SK-N-SH (cell line): ENCODE data around the gene TCF25. TPM values are rescaled to one million over a fixed set of nuclear protein-coding genes. Genes with fewer than 3 reads are reported as not detected.

Experiments
- CTCF ChIA-PET: fragments of 300-600, 350-600 bp; formaldehyde crosslinking; extraction: SDS; loops from one replicate; lab custom pipeline; 2021; lab: Yijun Ruan, JAX
- POLR2A ChIA-PET: fragments of 350-600 bp; sonication (Branson Sonifier 250); formaldehyde crosslinking; extraction: SDS; loops from one replicate; lab custom pipeline; 2020; ENCODE audit warnings: antibody characterized with exemption, inconsistent platforms; lab: Yijun Ruan, JAX
- DNase-seq: peaks from one replicate; pipeline ENCODE4 v3.0.0; 2012
- H2AFZ ChIP-seq: fragments of 200-600 bp; sonication (generic); 2 replicates; pipeline ENCODE4 v1.8.1; 2016; ENCODE audit warnings: antibody characterized with exemption, mild to moderate bottlenecking, low read depth
- H3F3A ChIP-seq: fragments of 200-600 bp; sonication (generic); replicated peaks from 2 replicates; pipeline ENCODE3; 2016; ENCODE audit warnings: antibody characterized with exemption, mild to moderate bottlenecking; ENCODE audit not compliant: insufficient read depth
- H3K27ac ChIP-seq, 2 experiments: fragments of 200-500 bp in 1 of 2; fragments of 200-600 bp in 1 of 2; sonication (Bioruptor generic) in 1 of 2; sonication (generic), shearing (Covaris generic) in 1 of 2; 2 replicates each; pipeline versions ENCODE4 v1.5.1 to v1.6.1; 2014 to 2016; ENCODE audit warnings: low read depth in 2 of 2, inconsistent platforms in 1 of 2, low read length in 1 of 2, mild to moderate bottlenecking in 1 of 2, mixed read lengths in 1 of 2
- H3K27me3 ChIP-seq: fragments of 200-600 bp; sonication (generic), shearing (Covaris generic); 2 replicates; pipeline ENCODE4 v1.6.1; 2016; ENCODE audit warnings: mixed run types; ENCODE audit not compliant: insufficient read depth
- H3K36me3 ChIP-seq, 2 experiments: fragments of 200-500 bp in 1 of 2; fragments of 200-600 bp in 1 of 2; sonication (Bioruptor generic) in 1 of 2; sonication (generic) in 1 of 2; replicated peaks in 1 of 2; 2 replicates each; pipeline versions ENCODE3 to v1.5.1; 2014 to 2016; ENCODE audit warnings: low read length in 1 of 2, mild to moderate bottlenecking in 1 of 2; ENCODE audit not compliant: insufficient read depth in 2 of 2, control insufficient read depth in 1 of 2
- H3K4me1 ChIP-seq, 2 experiments: fragments of 200-500 bp in 1 of 2; fragments of 200-600 bp in 1 of 2; sonication (Bioruptor generic) in 1 of 2; sonication (generic), shearing (Covaris generic) in 1 of 2; 2 replicates each; pipeline versions ENCODE4 v1.5.1 to v1.6.1; 2014 to 2016; ENCODE audit warnings: low read depth in 1 of 2, low read length in 1 of 2, mixed run types in 1 of 2; ENCODE audit not compliant: insufficient read depth in 2 of 2, control insufficient read depth in 1 of 2
- H3K4me2 ChIP-seq: fragments of 200-600 bp; sonication (generic), shearing (Covaris generic); 2 replicates; pipeline ENCODE4 v1.6.1; 2017; ENCODE audit warnings: mixed run types
- H3K4me3 ChIP-seq, 2 experiments: fragments of 200-500 bp in 1 of 2; fragments of 200-600 bp in 1 of 2; sonication (Bioruptor generic) in 1 of 2; sonication (generic), shearing (Covaris generic) in 1 of 2; 2 replicates each; pipeline versions ENCODE4 v1.5.1 to v1.8.1; 2014 to 2016; ENCODE audit warnings: low read depth in 2 of 2, inconsistent platforms in 1 of 2, low read length in 1 of 2, mild to moderate bottlenecking in 1 of 2, mixed read lengths in 1 of 2, moderate library complexity in 1 of 2
- H3K79me2 ChIP-seq: fragments of 200-600 bp; sonication (generic); 2 replicates; pipeline ENCODE4 v1.8.1; 2017; ENCODE audit warnings: mild to moderate bottlenecking; ENCODE audit not compliant: insufficient read depth
- H3K9ac ChIP-seq: fragments of 200-600 bp; sonication (generic); 2 replicates; pipeline ENCODE4 v1.6.1; 2017; ENCODE audit warnings: mixed run types
- H3K9me2 ChIP-seq: fragments of 200-600 bp; sonication (generic); 2 replicates; pipeline ENCODE4 v1.6.1; 2017; ENCODE audit warnings: mixed run types
- H3K9me3 ChIP-seq: fragments of 200-600 bp; sonication (generic); 2 replicates; pipeline ENCODE4 v1.6.1; 2017; ENCODE audit warnings: mixed run types, mild to moderate bottlenecking, moderate library complexity
- H4K20me1 ChIP-seq: fragments of 200-600 bp; sonication (generic); 2 replicates; pipeline ENCODE4 v1.6.1; 2017; ENCODE audit warnings: mild to moderate bottlenecking, mixed run types; ENCODE audit not compliant: insufficient read depth
- CHD2 ChIP-seq: fragments of 150-350 bp; IDR thresholded peaks from 2 replicates; pipeline ENCODE4 v1.6.1; 2018; ENCODE audit warnings: low read length; ENCODE audit not compliant: partially characterized antibody
- EZH2phosphoT487 ChIP-seq: fragments of 200-600 bp; sonication (generic); IDR thresholded peaks from 2 replicates; pipeline ENCODE4 v1.6.1; 2017; ENCODE audit warnings: low read depth, mixed run types, mild to moderate bottlenecking, antibody characterized with exemption, moderate library complexity, borderline replicate concordance
- IRF3 ChIP-seq: fragments of 150-350 bp; IDR thresholded peaks from 2 replicates; pipeline ENCODE4 v1.6.1; 2016; ENCODE audit warnings: mild to moderate bottlenecking, low read depth, low read length
- JUND ChIP-seq: IDR thresholded peaks from 2 replicates; pipeline ENCODE4 v1.4.0; 2012
- NRF1 ChIP-seq: IDR thresholded peaks from 2 replicates; pipeline ENCODE4 v1.6.1; 2012; ENCODE audit warnings: low read depth, mild to moderate bottlenecking, low read length
- PBX3 ChIP-seq: IDR thresholded peaks from 2 replicates; pipeline ENCODE4; 2012
- POLR2AphosphoS5 ChIP-seq: IDR thresholded peaks from 2 replicates; pipeline ENCODE4 v1.6.1; 2012; ENCODE audit warnings: low read depth, low read length
- RAD21 ChIP-seq: IDR thresholded peaks from 2 replicates; pipeline ENCODE4 v1.6.1; 2012; ENCODE audit warnings: mild to moderate bottlenecking, low read length
- RXRA ChIP-seq: IDR thresholded peaks from 2 replicates; pipeline ENCODE4 v1.4.0; 2012; ENCODE audit warnings: low read depth, mild to moderate bottlenecking, borderline replicate concordance
- SMC3 ChIP-seq: IDR thresholded peaks from 2 replicates; pipeline ENCODE4 v1.6.1; 2012; ENCODE audit warnings: low read depth, low read length, improper control_type of control experiment
- TAF1 ChIP-seq: IDR thresholded peaks from 2 replicates; pipeline ENCODE4 v1.6.1; 2012; ENCODE audit warnings: low read depth, mild to moderate bottlenecking, low read length, moderate library complexity, borderline replicate concordance
- USF1 ChIP-seq: IDR thresholded peaks from 2 replicates; pipeline ENCODE4 v1.4.0; 2012; ENCODE audit warnings: low read depth, borderline replicate concordance
- USF2 ChIP-seq: fragments of 150-350 bp; IDR thresholded peaks from 2 replicates; pipeline ENCODE4 v1.6.1; 2017; ENCODE audit warnings: antibody characterized with exemption, low read length, low read depth, borderline replicate concordance
- YY1 ChIP-seq: IDR thresholded peaks from 2 replicates; pipeline ENCODE4 v1.4.0; 2012; ENCODE audit warnings: low read depth, mild to moderate bottlenecking
- whole genome bisulfite sequencing: methylation state at CpG from one replicate; pipeline ENCODE4 v1.1.6; 2017; ENCODE audit warnings: low lambda C conversion rate; 5-methylcytosine and 5-hydroxymethylcytosine counted together
- polyA plus RNA-seq, 3 experiments: library from polyadenylated mRNA; depleted of rRNA; stranded (reverse); fragments of >200 nt; gene quantifications; 2 replicates each; pipeline ENCODE4 v1.2.3, GENCODE V29; 2012

The TCF25 gene
- polyA plus RNA-seq, 1 of the 3 experiments (the other 2 are of a cell fraction) = 208 TPM

- ChIA-PET CTCF (interaction anchor here (1.1 to 1.6 kb wide), 2 partner anchors 12 to 14 kb away, joined by 3 to 4 read pairs; no protein-coding TSS in a partner anchor), POLR2A (interaction anchor here (1.3 kb wide), 1 partner anchor 9 kb away, joined by 4 read pairs; no protein-coding TSS in a partner anchor)
- Histone ChIP-seq H2AFZ (no peak overlapping the region), H3K79me2 (0 out of 2 replicates have a peak, but pooled peaks cover under 1% of the 10 kb centered on the region), H3K27ac (no peak overlapping the region), H3F3A (peaks cover 6% of the 10 kb centered on the region), H3K9me3 (no peaks in the 10 kb centered on the region), H3K36me3 (peaks cover 11 to 31% of the 10 kb centered on the region in 2 experiments), H3K4me1 (no peaks in the 10 kb centered on the region), H4K20me1 (peaks cover 28% of the 10 kb centered on the region), H3K4me3 (no peak overlapping the region), H3K9me2 (no peaks in the 10 kb centered on the region), H3K9ac (no peak overlapping the region), H3K27me3 (no peaks in the 10 kb centered on the region), H3K4me2 (no peak overlapping the region)
- WGBS = 86% methylated on average over 21 of the region's 21 CpGs
- no peak for TF ChIP-seq RXRA
- no peak for DNase-seq
These were observed 64.9 kb downstream of the TCF25 start for GRCh38 chr16:89938175-89938885.

- CTCF ChIA-PET = no interaction called here
These were observed 71.4 kb downstream of the TCF25 start for GRCh38 chr16:89944773-89945172.

More at GRCh38 chr16:89944773-89945172, 71.4 kb downstream of the TCF25 start:
- POLR2A ChIA-PET = no interaction called here
- Histone ChIP-seq H2AFZ (no peak overlapping the region), H3F3A (no peaks in the 10 kb centered on the region), H3K79me2 (no peaks in the 10 kb centered on the region; the same call in 1 of the 2 replicates), H3K36me3 (no peaks in the 10 kb centered on the region), H3K9ac (no peak overlapping the region), H3K27me3 (no peaks in the 10 kb centered on the region), H3K4me1 (peaks cover 0 to 10% of the 10 kb centered on the region in 2 experiments; a peak in 1 of 4 replicates), H3K27ac (no peak overlapping the region), H3K4me3 (no peak overlapping the region), H3K9me3 (no peaks in the 10 kb centered on the region), H3K4me2 (no peak overlapping the region), H3K9me2 (no peaks in the 10 kb centered on the region), H4K20me1 (no peaks in the 10 kb centered on the region)
- WGBS = 73% methylated on average over 5 of the region's 5 CpGs
- TF ChIP-seq POLR2AphosphoS5 (no peak), PBX3 (no peak), IRF3 (no peak), NRF1 (no peak), USF1 (no peak), SMC3 (no peak), RXRA (no peak), JUND (no peak), EZH2phosphoT487 (no peak), CHD2 (no peak), RAD21 (no peak), YY1 (no peak), TAF1 (no peak), USF2 (no peak)
- DNase-seq = no peak
